Measurements from ENCODE around the gene PCA3. TPM values are rescaled to one million over a fixed set of nuclear protein-coding genes. Genes with fewer than 3 reads are reported as not detected.

Gene PCA3
- total RNA-seq, 1 experiment from 2014 or later, result not detected

- H3K27me3 ChIP-seq (replicated peaks; ENCODE audit: insufficient read depth, low read depth, low read length, poor library complexity), result peaks cover 15% of the 10 kb centered on the region
- ChIA-PET CTCF (no interaction called here), POLR2A (ENCODE audit: low non-redundant PET) (no interaction called here)
- TF ChIP-seq CTCF (conservative IDR thresholded peaks at IDR 0.05; ENCODE audit: low read depth, low read length), result no peak
- TF ChIP-seq EZH2 (IDR thresholded peaks at IDR 0.05; ENCODE audit: borderline replicate concordance, low read depth, low read length, poor library complexity, severe bottlenecking), result no peak
- no peak overlapping the region for H3K27ac ChIP-seq (ENCODE audit: low read depth, low read length, poor library complexity, severe bottlenecking)
- H3K36me3 ChIP-seq (ENCODE audit: insufficient read depth, low read length, poor library complexity, severe bottlenecking), result no peaks in the 10 kb centered on the region
- no peaks in the 10 kb centered on the region for H3K9me3 ChIP-seq (ENCODE audit: low read depth, low read length, poor library complexity, severe bottlenecking)
- DNase-seq (ENCODE audit: low spot score), result no peak
- intact Hi-C loops (cut with micrococcal nuclease; ENCODE audit: unreplicated experiment), result no loop called here
- BruUV-seq (replicated peaks), result no TSS peak
- no peak overlapping the region for H3K4me3 ChIP-seq (ENCODE audit: low read depth, low read length, poor library complexity, severe bottlenecking)
- H3K4me1 ChIP-seq (ENCODE audit: insufficient read depth, low read length, poor library complexity, severe bottlenecking), result no peaks in the 10 kb centered on the region
Observed at GRCh38 chr9:76730801-76731200, 33.4 kb upstream of the PCA3 start.

- H3K27me3 ChIP-seq (replicated peaks; ENCODE audit: insufficient read depth, low read depth, low read length, poor library complexity), result peaks cover 25% of the 10 kb centered on the region
- no peaks in the 10 kb centered on the region for H3K36me3 ChIP-seq (ENCODE audit: insufficient read depth, low read length, poor library complexity, severe bottlenecking)
- DNase-seq (ENCODE audit: low spot score), result no peak
- H3K9me3 ChIP-seq (ENCODE audit: low read depth, low read length, poor library complexity, severe bottlenecking), result no peaks in the 10 kb centered on the region
- H3K27ac ChIP-seq (ENCODE audit: low read depth, low read length, poor library complexity, severe bottlenecking), result no peak overlapping the region
- intact Hi-C loops (cut with micrococcal nuclease; ENCODE audit: unreplicated experiment), result no loop called here
- POLR2A ChIA-PET (ENCODE audit: low non-redundant PET), result no interaction called here
- CTCF ChIA-PET, result no interaction called here
- no TSS peak for BruUV-seq (replicated peaks)
- H3K4me1 ChIP-seq (ENCODE audit: insufficient read depth, low read length, poor library complexity, severe bottlenecking), result no peaks in the 10 kb centered on the region
- H3K4me3 ChIP-seq (ENCODE audit: low read depth, low read length, poor library complexity, severe bottlenecking), result no peak overlapping the region
- TF ChIP-seq CTCF (conservative IDR thresholded peaks at IDR 0.05; ENCODE audit: low read depth, low read length), result no peak
- TF ChIP-seq EZH2 (IDR thresholded peaks at IDR 0.05; ENCODE audit: borderline replicate concordance, low read depth, low read length, poor library complexity, severe bottlenecking), result no peak
Observed at GRCh38 chr9:76732341-76732958, 31.8 kb upstream of the PCA3 start.

GRCh38 chr9:76733096-76733495 lies 31.1 kb upstream of the PCA3 start:
- Histone ChIP-seq H3K27me3 (replicated peaks; ENCODE audit: insufficient read depth, low read depth, low read length, poor library complexity) (peaks cover 29% of the 10 kb centered on the region), H3K27ac (ENCODE audit: low read depth, low read length, poor library complexity, severe bottlenecking) (no peak overlapping the region), H3K36me3 (ENCODE audit: insufficient read depth, low read length, poor library complexity, severe bottlenecking) (no peaks in the 10 kb centered on the region), H3K4me3 (ENCODE audit: low read depth, low read length, poor library complexity, severe bottlenecking) (no peak overlapping the region), H3K4me1 (ENCODE audit: insufficient read depth, low read length, poor library complexity, severe bottlenecking) (no peaks in the 10 kb centered on the region), H3K9me3 (ENCODE audit: low read depth, low read length, poor library complexity, severe bottlenecking) (no peaks in the 10 kb centered on the region)
- ChIA-PET CTCF (no interaction called here), POLR2A (ENCODE audit: low non-redundant PET) (no interaction called here)
- intact Hi-C loops (cut with micrococcal nuclease; ENCODE audit: unreplicated experiment), result no loop called here
- DNase-seq (ENCODE audit: low spot score), result no peak
- TF ChIP-seq EZH2 (IDR thresholded peaks at IDR 0.05; ENCODE audit: borderline replicate concordance, low read depth, low read length, poor library complexity, severe bottlenecking), result no peak
- no peak for TF ChIP-seq CTCF (conservative IDR thresholded peaks at IDR 0.05; ENCODE audit: low read depth, low read length)
- BruUV-seq (replicated peaks), result no TSS peak

Data from A673 (cell line).